ENCODE data around the gene VPREB1.
"Not testable (repeated sequence)": the region's sequence is repeated elsewhere in the genome, so short reads cannot be mapped to it uniquely, and the experiment has no call there.

Gene VPREB1, protein sequence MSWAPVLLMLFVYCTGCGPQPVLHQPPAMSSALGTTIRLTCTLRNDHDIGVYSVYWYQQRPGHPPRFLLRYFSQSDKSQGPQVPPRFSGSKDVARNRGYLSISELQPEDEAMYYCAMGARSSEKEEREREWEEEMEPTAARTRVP

DNA sequence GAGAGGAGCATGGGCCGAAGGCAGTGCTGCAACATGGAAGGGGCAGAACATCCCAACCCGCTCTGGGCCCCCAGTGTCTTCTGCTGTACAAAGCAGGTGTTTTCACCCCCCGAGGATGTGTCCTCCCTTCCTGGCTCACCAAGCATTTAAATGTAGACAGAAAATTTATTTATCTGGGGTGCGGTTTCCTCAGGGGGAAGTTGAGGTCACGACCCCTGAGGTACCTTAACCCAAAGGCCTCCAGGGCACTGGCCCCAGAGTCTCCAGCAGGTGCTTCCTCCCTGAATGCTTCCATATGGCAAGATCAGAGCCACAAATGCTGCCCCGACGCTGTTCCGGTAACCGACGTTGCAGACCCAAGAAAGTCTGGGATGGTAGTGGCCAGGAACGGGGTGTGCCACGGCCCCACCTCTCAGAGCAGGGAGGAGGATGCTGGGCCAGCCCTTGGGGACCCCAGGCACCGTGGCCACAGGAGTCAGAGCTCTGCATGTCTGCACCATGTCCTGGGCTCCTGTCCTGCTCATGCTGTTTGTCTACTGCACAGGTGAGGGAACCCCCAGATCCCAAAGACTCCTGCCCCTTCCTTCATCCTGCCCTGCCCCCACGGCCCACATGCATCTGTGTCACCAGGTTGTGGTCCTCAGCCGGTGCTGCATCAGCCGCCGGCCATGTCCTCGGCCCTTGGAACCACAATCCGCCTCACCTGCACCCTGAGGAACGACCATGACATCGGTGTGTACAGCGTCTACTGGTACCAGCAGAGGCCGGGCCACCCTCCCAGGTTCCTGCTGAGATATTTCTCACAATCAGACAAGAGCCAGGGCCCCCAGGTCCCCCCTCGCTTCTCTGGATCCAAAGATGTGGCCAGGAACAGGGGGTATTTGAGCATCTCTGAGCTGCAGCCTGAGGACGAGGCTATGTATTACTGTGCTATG lies at the start of gene VPREB1:
Gene VPREB1 (plus strand): TSS at position 471 of the 935 bp plus-strand sequence. CDS start 28 bp downstream, at position 499.
- DNase-seq (ENCODE audit: low read depth in 3 of 3) = no peak

DNA sequence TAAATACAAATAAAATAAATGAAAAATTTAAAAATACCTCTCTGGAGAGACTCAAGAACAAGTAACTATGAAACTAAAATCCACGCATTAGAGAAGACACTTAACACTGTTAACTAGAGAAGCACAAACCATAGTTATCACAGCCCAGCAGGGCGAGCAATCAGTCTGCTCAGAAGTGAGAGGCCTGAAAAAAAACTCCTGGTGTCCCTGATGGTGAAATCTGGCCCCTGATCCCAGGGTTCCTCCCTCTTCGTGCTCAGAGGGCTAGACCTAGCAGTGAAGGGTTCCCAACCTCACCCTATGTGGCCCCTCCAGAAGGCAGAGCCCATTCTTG lies 49.7 kb upstream of the VPREB1 start:
- DNase-seq (ENCODE audit: low read depth in 3 of 3) = no peak

DNA sequence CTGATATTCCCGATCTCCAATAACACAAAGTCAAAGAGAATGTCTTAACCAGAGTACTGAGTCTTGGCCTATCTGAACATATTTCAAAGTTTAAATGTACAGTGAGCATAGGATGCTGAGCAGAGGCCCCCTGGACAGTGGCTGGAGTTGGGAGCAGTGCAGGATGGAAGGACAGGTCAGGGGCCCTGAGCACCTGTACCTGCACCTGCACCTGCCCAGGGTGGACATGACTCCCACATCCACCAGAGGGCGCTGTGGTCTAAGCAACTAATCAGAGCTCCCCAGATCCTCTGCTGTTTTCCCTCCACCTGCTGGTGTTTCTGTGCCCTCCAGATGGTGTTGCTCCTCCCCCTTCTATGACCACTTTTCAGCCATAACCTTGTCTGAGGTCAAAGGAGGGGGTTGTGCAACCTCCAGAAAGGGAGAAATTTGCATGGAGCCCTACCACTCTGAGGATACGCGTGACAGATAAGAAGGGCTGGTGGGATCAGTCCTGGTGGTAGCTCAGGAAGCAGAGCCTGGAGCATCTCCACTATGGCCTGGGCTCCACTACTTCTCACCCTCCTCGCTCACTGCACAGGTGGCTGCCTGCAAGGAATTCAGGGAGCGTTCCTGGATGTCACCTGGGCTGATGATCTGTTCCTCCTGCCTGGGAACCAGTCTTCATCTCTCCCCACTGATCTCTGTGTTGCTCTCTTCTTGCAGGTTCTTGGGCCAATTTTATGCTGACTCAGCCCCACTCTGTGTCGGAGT lies 49.1 kb upstream of the VPREB1 start:
- peak; percentile 61 to 65 (median 62) for DNase-seq (ENCODE audit: low read depth in 3 of 3)

DNA sequence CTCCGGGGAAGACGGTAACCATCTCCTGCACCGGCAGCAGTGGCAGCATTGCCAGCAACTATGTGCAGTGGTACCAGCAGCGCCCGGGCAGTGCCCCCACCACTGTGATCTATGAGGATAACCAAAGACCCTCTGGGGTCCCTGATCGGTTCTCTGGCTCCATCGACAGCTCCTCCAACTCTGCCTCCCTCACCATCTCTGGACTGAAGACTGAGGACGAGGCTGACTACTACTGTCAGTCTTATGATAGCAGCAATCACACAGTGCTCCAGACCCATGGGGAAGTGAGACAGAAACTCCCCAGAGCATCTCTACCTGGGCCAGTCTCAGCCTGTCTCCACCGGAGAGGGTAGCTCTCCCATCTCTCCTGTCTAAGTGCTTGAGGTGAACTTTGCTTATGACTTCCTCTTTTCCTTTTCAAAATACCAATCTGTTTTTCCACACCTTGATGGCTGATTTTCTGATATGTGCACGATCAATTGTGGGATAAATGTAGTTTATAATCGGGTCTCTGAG lies 48.5 kb upstream of the VPREB1 start:
- DNase-seq (ENCODE audit: low read depth in 3 of 3) = no peak

DNA sequence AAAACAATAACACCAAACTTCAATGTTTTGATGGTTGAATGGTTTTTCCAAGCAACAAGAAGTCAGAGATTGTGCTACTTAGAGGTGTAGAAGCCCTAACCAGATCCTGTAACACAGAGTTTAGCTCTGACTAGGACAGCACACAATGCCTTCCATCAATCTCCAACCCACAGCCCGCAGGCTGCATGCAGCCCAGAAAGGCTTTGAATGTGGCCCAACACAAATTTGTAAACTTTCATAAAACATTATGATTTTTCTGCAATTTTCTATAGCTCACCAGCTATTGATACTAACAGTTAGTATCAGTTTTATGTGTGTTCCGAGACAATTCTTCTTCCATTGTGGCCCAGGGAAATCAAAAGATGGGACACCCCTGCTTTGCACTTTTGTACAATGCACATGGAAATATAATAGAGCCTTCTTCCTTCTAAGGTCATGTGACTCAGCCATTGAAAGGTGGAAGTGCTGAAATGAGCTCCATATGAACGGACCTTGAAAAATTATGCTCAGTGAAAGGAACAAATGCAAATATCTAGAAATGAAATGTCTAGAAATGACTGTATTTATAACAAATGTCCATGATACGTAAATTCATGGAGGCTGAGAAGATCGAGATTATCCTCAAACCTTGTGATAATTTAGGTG lies 47.6 kb upstream of the VPREB1 start:
- no peak for DNase-seq (ENCODE audit: low read depth in 3 of 3)

DNA sequence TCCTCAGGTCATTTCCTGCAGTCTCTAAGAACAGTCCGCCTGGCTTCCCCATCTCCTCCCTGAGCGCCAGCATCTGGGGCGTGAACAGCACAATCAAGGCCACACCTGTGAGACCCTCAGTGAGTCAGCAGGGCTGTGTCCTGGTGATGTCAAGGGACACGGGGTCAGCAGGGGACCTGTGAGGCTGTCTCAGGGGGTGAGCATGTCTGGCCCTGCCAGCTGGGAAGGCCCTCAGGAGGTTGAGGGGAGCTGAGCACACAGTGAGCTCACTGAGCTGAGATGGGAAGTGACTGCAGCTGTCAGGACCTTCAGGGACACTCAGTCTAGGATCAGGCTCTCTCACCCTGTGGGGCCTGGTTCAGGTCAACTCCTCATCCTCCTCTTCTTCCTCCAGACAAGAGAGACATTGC lies 46.6 kb upstream of the VPREB1 start:
- no peak for DNase-seq (ENCODE audit: low read depth in 3 of 3)

DNA sequence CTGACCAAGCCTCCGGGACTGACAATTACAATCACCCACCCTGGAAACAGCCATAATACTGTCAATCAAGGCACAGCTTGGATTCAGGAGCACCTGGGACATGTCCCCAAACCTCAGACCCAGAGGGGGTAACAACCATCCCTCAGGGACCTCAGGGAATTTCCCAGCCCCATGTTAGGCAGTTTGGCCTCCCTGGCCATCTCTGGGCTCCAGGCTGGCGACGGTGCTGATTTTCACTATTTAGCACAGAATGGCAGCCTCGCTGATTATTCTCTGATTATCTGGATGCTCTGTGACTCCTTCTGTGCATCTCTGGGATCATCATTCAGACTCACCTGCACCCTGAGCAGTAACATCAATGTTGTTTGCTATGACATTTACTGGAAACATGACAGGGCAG lies 45.8 kb upstream of the VPREB1 start:
- no peak for DNase-seq (ENCODE audit: low read depth in 3 of 3)

DNA sequence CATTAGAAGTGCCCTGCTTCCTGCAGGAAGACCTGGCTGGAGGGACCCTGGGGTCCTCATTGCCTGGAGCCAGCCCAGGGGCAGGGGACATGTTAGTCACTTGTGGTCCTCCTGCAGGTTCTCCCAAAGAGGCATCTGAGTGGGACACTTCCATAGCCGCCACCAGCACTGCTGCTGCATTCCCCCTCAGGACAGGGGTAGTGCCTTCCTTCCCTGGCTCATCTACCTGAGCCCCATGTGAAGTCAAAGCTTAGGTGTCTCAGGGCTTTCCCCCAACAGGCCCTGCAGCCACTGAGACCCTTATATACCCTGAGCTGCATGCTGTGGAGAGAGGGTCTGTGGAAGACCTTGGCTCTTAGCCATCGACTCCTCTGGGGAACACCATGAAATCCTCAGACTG lies 45.0 kb upstream of the VPREB1 start:
- DNase-seq (ENCODE audit: low read depth in 3 of 3) = no peak

DNA sequence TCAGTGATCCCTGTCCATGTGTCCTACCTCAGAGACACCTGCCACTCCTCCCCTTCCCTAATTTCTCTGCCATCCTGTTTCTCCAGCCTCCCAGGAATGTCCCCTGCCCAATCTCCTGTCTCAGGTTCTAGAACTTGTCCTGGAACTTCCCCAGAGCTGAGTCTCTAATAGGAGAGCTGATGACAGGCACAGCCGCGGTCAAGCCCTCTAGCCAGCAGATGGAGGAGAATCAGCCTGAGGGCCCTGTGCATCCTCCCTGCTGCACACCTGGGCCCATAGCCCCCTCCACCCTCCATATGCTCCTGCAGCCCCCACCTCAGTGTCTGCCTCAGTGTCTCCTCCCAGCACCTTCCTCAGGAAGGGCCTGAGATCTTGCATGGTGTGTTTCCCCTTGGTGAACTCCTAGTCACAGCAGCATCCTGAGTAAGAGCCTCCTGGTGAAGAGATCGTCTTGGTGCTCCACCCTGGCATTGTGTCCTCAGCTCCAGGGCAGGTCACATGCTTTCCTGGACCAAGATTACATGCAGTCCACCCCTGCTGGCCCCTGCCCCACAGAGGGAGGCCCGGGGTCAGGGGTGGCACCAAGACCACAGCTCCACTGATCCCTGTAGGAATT lies 43.9 kb upstream of the VPREB1 start:
- no peak for DNase-seq (ENCODE audit: low read depth in 3 of 3)

DNA sequence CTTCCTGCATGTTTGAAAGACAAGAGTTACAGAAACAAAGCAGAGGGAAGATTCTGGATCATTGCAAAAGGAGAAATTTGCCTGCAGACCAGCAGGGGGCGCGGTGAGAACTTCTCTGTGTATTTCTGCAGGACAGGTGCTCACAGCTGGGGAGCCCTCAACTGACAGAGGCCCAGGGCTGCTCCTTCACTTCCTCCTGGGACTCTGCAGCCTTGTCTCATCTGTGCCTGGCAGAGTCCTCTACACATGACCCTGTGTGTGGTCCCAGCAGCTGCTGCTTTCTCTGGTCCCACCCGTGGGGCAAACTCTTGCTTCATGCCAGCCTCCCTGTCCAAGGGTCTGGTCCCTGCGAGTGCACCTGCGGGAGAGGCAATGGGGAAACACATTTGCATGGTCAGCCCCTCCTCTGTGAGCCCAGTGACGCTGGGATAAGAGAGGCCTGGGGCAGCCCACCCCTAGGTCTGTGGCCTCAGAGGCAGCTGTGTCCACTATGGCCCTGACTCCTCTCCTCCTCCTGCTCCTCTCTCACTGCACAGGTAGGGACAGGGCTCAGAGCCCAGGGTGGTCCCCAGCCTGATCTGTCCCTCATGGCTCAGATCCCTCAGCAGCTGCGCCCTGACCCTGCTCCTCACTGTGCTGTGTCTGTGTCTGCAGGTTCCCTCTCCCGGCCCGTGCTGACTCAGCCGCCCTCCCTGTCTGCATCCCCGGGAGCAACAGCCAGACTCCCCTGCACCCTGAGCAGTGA lies 43.2 kb upstream of the VPREB1 start:
- peak in 1 of 3 experiments; percentile 40 for DNase-seq (ENCODE audit: low read depth in 3 of 3)

DNA sequence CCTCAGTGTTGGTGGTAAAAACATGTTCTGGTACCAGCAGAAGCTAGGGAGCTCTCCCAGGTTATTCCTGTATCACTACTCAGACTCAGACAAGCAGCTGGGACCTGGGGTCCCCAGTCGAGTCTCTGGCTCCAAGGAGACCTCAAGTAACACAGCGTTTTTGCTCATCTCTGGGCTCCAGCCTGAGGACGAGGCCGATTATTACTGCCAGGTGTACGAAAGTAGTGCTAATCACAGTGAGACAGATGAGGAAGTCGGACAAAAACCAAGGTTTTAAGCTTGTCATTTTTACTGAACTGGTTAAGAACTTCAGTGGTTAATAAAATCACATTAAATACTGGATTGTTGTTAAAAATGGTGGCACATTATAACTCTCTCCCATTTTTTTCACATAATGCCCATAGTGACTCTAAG lies 42.6 kb upstream of the VPREB1 start:
- DNase-seq (ENCODE audit: low read depth in 3 of 3) = no peak

DNA sequence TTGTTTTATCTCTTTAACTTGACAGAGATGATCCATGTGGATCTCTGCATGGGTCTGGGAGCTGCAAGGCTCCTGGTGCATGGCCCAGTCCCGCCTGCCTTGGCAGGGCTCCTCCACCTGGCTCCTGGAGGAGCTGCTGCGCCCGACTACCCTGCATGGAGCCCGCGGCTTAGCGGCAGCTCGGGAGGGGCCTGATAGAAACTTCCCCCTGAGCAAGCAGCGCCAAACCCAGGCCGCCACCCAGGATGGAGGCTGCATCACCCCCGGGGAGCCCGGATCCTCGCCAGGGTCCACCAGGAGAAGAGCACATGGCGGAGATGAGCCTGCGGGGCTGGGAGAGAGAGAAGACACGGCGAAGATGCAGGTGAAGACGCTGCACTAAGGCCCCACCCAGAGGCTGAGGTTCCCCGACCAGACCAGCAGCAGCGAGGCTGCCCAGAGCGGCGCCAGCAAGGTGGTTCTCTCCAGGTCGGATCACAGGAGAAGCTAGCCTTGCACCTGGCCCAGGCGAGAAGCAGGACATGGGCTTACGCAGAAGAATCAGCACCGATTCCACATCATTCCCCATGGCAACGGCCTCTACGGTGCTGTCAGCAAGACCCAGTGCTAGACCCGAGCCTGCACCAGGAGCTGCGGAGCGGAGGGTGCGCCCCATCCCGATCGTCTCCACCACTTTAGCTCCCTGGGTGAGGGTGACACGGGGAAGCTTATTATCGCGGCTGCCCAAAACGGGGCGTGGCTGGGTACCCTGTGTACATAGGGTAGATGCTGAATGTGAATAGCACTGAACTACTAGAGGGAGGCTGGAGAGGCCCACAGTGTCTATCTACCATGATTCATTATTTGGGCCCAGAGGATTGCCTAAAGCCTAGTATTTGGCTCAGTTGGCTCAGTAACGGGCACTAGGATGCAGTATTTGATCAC lies 41.3 kb upstream of the VPREB1 start:
- no peak for DNase-seq (ENCODE audit: low read depth in 3 of 3)

DNA sequence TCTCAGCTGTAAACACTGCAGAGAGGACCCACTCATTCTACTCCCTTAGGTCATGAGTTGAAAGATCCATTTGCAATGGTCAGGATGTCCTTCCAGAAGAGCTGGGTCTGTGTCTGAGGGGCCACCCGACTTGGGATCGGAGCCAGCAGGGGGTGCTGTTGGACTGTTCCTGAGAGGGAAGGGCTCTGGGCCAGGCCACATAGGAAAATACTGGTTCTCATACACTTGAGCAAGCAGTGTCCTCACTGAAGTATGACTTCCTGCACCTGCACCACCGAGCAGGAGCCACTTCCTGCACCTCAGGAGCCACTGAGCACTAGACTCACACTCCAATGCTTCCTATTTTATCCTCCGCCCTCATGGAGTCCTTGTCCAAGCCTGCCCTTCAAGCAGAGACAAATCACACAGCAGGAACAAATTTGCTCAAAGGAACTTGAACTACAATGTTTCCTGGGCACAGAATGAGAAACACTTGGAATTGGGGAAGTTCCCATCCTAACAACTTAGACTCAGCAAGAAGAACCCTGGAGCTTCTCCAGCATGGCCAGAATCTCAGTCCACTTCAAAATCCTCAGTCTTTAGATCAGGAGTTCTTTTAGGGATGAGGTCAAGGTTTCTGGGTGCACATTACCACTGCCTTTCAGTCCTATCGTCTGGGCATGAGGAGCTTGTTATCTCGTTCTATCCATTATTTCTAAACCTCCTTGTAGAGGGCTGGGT lies 36.6 kb upstream of the VPREB1 start:
- peak; percentile 56 to 70 (median 65) for DNase-seq (ENCODE audit: low read depth in 3 of 3)

DNA sequence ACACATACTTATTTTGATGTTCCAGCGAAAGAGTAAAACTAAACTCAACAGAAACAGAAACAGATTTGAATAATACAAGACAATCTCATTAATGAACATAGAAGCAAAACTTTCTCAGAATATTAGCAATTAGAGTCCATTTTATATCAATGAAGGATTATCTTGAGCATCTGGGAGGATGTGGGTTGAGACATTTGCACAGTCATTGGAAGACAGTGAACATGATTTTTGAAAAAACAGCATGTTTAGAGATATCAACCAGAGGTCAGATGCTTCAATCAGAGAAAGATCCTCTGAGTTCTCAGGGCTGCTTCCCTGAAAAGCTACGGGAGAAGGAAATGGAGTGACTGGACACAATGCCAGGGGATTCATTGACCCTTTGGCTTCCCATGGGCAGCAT lies 35.9 kb upstream of the VPREB1 start:
- DNase-seq (ENCODE audit: low read depth in 3 of 3) = no peak

DNA sequence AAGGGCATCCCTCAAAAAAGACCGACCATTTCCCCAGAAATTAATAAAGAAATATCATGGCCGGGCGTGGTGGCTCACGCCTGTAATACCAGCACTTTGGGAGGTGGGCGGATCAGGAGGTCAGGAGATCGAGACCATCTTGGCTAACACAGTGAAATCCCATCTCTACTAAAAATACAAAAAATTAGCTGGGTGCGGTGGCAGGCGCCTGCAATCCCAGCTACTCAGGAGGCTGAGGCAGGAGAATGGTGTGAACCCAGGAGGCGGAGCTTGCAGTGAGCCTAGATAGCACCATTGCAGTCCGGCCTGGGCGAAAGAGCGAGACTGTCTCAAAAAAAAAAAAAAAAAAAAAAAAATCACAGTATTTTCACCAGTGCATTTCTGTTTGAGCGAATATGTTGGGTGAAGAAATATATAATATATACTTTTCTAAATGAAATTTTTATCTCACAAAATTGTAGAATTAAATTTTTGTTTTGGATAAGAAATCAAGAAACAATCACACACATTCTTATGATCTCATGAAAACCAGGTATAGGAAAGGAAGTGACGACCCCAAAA lies 35.4 kb upstream of the VPREB1 start:
- not testable (repeated sequence) for DNase-seq (ENCODE audit: low read depth in 3 of 3)

DNA sequence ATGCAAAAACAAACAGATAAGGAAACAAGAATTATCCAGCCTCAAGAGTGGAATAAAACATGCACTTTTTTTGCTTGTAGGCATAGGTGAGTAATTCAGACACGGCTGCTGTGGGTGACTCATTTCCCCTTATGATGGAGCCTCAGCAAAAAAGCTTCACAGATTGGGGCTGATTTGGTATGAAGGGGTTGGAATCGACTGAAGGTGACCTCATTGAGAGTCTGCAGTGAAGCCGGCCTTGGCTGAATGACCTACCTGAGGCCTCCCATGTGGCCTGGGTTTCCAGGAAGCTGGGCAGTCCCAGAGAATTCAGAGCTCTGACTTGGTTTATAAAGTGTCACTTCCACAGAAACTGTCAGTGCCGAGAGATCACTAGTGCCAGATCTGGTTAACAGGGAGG lies 34.2 kb upstream of the VPREB1 start:
- DNase-seq (ENCODE audit: low read depth in 3 of 3) = peak in 2 of 3 experiments; percentile 12 to 15

DNA sequence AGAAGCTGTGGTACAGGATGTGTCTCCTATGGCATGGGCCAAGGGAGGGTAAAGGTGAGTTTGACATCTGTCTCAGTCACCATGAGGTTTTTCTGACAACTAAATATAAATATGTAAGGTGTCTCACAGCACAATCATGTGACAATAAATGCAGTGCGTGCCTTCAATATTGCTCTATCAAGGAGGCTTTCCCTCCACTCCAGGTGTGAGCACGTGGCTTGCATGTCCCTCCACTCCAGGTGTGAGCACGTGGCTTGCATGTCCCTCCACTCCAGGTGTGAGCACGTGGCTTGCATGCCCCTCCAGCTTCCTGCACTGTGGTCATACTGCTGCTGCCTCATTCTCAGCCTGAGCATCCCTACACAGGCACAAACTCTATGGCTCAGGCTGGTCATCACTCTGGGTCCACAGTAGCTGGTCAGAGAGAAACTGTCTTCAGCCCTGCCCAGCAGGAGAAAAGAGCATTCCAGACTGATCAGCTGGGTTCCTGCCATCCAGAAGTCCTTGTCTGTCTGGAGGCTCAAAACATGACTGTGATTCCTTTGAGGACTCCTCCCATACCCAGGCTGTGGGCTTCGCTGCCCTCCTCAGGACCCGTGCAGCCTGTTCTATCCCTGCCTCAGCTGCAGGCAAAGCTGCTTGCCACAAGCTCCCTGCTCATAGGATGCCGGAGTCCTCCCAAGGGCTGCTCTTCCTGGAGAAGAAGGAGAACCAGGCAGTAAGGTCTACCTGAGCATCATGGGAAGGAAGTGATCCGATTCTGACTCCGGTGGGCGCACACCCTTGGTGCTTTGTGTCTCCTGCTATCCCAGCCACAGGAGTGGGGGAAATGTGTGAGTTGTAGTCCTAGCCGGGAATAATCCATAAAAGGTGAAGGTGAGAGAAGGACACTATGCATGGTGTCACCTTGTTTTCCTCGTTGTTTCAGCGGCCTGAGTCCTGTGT lies 33.4 kb upstream of the VPREB1 start:
- DNase-seq (ENCODE audit: low read depth in 3 of 3) = no peak

Data from stimulated activated CD4-positive, alpha-beta T cell treated with anti-CD3 and anti-CD28 coated beads, TNF-alpha, amount 100 ng/mL, for 4 hours (primary cell).